Measurements from ENCODE around the gene IGF2.

Gene IGF2

GRCh38 chr11:2169626-2170570, 30.7 kb upstream of the IGF2 start:
- DNase-seq, result no peak

GRCh38 chr11:2169005-2169378, 29.8 kb upstream of the IGF2 start:
- DNase-seq, result no peak

GRCh38 chr11:2168286-2169004, 29.3 kb upstream of the IGF2 start:
- DNase-seq, result no peak

GRCh38 chr11:2167141-2168045, 28.2 kb upstream of the IGF2 start:
- no peak for DNase-seq

GRCh38 chr11:2166091-2166851, 27.1 kb upstream of the IGF2 start:
- peak; percentile 62 for DNase-seq

GRCh38 chr11:2165571-2165970, 26.4 kb upstream of the IGF2 start:
- no peak for DNase-seq

- no peak for DNase-seq
Measured at GRCh38 chr11:2164861-2165555, 25.8 kb upstream of the IGF2 start.

GRCh38 chr11:2164081-2164480, 24.9 kb upstream of the IGF2 start:
- DNase-seq, result no peak

- DNase-seq, result no peak
Measured at GRCh38 chr11:2163428-2163978, 24.3 kb upstream of the IGF2 start.

- no peak for DNase-seq
Measured at GRCh38 chr11:2160736-2161259, 21.6 kb upstream of the IGF2 start, which contains the start of gene INS. Gene INS, minus strand, starts transcription at chr11:2161209. Its CDS starts 238 bp downstream, at chr11:2160971.

GRCh38 chr11:2159536-2160413, 20.6 kb upstream of the IGF2 start:
- no peak for DNase-seq

- DNase-seq, result no peak
Measured at GRCh38 chr11:2158966-2159365, 19.8 kb upstream of the IGF2 start.

GRCh38 chr11:2158296-2158737, 19.1 kb upstream of the IGF2 start:
- DNase-seq, result no peak

- DNase-seq, result no peak
Measured at GRCh38 chr11:2157294-2158040, 18.3 kb upstream of the IGF2 start.

- peak; percentile 61 for DNase-seq
Measured at GRCh38 chr11:2156416-2157182, 17.4 kb upstream of the IGF2 start.

- no peak for DNase-seq
Measured at GRCh38 chr11:2155511-2155910, 16.3 kb upstream of the IGF2 start.

GRCh38 chr11:2154889-2155288, 15.7 kb upstream of the IGF2 start:
- no peak for DNase-seq

- DNase-seq, result no peak
Measured at GRCh38 chr11:2154195-2154585, 15.0 kb upstream of the IGF2 start.
